C1 segment of cervical spinal cord (tissue), 14 donors: ENCODE data around the gene SPATA2L.
A peak's percentile ranks its signal among the peaks of the same experiment; 100 is the strongest.
"Not testable (repeated sequence)": the region's sequence is repeated elsewhere in the genome, so short reads cannot be mapped to it uniquely, and the experiment has no call there.

Experiments
- DNase-seq, 14 donors: peaks; one replicate each; lab custom pipeline; 2025; lab: John Stamatoyannopoulos, UW

Gene SPATA2L

DNA sequence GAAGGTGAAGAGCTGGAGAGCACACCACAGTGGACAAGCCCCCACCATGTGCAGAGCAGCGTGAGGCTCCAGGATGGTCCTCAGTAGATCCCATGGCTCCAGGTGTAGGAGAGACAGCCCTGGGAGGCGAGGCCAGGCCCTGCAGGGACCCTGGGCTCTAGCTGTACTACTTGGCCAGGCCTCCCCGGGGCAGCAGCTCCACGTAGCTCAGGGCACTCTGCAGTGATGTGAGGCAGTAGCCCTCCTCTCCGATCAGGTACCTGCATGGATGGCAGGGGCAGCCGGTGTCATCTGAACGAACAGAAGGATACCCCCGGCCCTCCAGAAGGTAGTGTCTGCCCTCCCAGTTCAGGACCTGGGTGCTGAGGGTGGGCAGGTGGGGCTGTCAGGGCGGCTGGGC, 6.2 kb upstream of the SPATA2L start:
- no peak for DNase-seq

GRCh38 chr16:89706518-89707260, 5.2 kb upstream of the SPATA2L start:
- DNase-seq: no peak

DNA sequence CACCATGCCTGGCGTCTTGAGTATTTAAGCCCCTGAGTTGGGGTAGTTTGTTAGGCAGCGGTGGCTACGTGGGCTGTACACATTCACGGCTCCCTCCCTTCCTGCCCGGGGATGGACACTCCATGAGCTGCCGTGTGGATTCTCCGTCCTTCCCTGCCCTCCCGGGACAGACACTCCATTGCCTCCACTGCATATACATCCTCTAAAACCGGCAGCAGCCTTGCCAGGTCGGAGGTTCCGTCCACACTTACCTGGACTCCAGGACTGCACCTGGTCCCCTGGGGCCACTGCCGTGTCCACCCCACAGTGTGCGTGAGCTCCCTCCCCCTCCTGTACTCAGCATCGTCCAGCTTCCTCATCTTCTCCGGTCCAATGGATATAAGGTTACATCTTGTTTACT, 3.5 kb upstream of the SPATA2L start:
- DNase-seq: no peak

DNA sequence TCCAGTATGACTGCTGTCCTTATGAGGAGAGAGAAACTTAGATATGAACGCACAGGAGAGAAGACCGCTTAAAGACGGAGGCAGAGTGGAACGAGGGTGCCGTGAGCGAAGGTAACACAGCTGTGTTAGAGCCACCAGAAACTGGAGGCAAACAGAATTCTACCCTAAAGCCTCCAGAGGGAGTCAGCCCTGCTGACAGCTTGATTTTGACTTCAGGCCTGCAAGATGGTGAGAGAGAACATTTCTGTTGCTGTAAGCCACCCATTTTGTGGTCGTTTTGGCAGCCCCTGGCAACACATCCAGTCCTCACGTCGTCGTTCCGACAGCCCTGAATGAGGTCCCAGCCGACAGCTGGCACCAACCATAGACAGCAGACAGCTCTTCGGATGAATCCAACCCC, 2.8 kb upstream of the SPATA2L start:
- no peak for DNase-seq

GRCh38 chr16:89700649-89701424, 668 bp downstream of the SPATA2L start:
- no peak for DNase-seq

- peak; percentile 45 to 97 (median 93) for DNase-seq
Measured at GRCh38 chr16:89700100-89700648, 1.3 kb downstream of the SPATA2L start.

- not testable (repeated sequence) for DNase-seq
Measured at GRCh38 chr16:89699629-89700099, 1.8 kb downstream of the SPATA2L start.

DNA sequence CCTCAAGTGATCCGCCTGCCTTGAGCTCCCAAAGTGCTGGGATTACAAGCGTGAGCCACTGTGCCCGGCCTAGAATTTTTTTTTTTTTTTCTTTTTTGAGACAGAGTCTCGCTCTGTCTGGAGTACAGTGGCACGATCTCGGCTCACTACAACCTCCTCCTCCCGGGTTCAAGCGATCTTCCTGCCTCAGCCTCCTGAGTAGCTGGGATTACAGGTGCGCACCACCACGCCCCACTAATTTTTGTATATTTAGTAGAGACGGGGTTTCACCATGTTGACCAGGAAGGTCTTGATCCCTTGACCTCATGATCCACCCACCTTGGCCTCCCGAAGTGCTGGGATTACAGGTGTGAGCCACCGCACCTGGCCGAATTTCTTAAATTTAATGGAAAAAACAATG, 2.8 kb downstream of the SPATA2L start:
- not testable (repeated sequence) for DNase-seq

GRCh38 chr16:89697616-89698331, 3.7 kb downstream of the SPATA2L start:
- no peak for DNase-seq

- no peak for DNase-seq
Measured at GRCh38 chr16:89697161-89697615, 4.3 kb downstream of the SPATA2L start.

- no peak for DNase-seq
Measured at GRCh38 chr16:89696670-89697128, 4.8 kb downstream of the SPATA2L start.

DNA sequence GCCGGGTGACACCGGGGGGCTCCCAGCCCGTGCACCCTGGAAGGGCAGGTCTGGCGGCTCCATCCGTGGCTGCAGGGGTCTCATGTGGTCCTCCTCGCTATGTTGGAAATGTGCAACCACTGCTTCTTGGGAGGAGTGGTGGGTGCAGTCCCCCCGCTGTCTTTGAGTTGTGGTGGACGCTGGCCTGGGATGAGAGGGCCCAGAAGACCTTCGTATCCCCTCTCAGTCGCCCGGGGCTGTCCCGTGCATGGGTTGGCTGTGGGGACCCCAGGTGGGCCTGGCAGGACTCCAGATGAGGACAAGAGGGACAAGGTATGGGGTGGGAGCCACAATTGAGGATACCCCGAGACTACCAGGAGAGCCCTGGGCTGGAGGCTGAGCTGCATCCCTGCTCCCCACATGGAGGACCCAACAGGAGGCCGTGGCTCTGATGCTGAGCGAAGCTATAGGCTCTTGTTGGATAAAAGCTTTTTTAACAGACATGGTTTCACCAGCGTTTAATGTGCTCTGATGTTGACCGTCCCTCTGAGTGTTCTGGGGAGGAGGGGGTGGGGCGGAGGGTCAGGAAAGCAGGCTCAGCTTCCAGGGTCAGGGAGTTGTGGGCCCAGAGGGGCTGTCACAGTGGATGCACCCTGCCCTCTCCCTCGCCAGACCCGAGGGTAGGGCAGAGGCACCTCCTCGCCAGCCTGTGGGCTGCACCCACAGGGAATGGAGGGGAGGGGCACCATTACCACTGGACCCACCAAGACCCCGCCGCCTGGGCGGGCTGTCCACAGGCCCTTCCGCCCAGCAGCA, 5.4 kb downstream of the SPATA2L start:
- DNase-seq: no peak

DNA sequence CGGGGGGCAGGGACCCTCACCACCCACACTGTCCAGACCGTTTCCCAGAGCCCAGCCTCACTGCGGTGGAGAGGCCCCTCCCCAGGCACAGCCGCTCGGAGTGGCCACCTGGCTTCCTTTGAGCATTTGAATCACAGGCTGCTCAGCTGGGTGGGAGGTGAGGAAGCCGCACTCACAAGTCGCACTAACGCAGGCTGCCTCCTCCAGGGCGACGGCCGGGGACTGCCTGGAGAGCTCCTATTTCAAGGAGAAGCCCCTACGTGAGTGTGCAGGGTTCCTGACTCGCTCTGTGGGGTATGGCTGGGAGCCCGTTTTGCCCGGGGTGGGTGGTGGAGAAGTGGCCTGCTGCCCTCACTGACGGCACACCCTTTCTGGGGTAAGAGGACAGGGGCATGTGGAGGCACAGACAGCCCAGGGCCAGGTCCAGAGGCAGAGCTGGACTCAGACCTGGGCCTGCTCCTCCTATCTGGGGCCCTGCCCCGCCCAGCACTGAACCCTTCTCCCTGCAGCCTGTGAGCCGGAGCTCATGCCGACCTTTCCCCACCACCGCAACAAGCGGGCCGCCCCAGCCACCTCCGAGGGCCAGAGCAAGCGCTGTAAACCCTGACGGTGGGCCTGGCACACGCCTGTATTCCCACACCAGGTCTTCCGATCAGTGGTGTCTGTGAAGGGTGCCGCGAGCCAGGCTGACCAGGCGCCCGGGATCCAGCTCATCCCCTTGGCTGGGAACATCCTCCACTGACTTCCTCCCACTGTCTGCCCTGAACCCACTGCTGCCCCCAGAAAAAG, 6.2 kb downstream of the SPATA2L start:
- DNase-seq: no peak

GRCh38 chr16:89694784-89695085, 6.8 kb downstream of the SPATA2L start:
- DNase-seq: not testable (repeated sequence)

DNA sequence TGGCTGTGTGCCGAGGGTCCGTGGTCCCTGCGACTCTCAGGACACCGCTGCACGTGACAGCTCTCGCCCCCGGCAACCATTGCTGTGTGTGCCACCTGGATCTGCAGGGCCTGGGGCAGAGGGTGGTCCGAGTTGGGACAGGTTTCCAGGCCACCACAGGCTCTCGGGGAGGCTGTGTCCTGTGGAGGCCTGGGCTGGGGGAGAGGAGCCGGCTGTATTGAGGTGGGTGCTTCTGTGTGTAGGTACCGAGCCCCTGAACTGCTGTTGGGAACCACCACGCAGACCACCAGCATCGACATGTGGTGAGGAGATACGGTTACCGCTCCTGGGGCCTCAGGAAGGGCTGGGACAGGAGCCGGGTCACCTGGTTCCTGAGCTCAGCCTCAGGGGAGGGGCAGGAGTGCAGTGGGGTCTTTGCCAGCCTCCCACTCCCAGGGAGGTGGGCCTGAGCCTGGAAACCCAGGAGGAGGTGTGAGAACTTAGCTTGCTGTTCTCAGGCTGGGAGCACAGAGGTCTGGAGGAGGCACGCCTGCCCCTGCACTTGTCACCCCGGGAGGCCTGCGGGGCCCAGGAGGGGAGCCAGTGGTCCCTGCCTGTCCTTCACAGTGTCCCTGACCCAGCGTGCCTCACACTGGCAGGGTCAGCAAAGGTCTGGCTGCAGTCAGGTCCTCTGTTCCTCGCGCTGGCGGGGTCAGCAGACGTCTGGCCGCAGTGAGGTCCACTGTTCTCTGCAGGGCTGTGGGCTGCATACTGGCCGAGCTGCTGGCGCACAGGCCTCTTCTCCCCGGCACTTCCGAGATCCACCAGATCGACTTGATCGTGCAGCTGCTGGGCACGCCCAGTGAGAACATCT, 7.3 kb downstream of the SPATA2L start:
- no peak for DNase-seq

DNA sequence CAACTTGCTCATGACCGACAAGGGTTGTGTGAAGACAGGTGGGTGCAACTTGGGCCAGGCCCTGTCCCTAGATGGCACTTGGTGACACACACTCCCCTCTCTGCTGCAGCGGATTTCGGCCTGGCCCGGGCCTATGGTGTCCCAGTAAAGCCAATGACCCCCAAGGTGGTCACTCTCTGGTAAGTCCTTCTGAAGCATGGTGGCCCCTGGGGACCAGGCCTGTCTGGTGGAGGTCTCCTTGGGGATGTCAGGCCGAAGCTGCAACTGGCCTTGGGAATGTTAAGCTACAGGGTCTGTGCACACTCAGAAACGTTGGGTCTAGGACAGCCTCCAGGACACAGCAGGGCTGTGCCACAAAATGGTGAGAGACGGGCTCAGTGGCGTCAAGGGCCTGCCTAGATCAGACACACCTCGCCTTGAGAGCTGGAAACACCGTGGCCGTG, 8.2 kb downstream of the SPATA2L start:
- DNase-seq: no peak

DNA sequence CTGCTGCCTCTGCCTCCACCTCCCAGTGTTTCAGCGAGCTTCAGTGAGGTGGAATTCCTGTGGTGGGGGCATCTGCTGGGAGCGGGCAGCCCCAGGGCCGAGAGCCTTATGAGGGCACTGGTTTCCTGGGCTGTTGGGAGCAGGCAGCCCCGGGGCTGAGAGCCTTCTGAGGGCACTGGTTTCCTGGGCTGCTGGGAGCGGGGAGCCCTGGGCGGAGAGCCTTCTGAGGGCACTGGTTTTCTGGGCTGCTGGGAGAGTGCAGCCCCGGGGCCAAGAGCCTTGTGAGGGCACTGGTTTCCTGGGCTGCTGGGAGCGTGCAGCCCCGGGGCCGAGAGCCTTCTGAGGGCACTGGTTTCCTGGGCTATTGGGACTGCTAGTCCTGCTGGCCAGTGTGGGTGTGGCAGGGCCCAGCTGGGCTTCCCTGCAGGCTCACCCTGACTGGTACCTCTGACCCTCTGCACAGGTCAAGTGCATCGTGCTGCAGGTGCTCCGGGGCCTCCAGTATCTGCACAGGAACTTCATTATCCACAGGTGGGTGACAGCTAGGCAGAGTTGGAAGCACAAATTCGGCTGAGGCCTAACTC, 9.4 kb downstream of the SPATA2L start:
- no peak for DNase-seq

- no peak for DNase-seq
Measured at GRCh38 chr16:89691231-89691985, 10.1 kb downstream of the SPATA2L start.
